GM23248 (cell line): ENCODE measurements around the gene MOXD1.

ENCODE experiments used
- EZH2 ChIP-seq: fragments of 200-600 bp; sonication (generic); IDR thresholded peaks from 2 replicates; pipeline ENCODE4 v1.6.1; 2018; ENCODE audit warnings: antibody characterized with exemption, mild to moderate bottlenecking; ENCODE audit not compliant: insufficient read depth, poor library complexity, severe bottlenecking
- EZH2phosphoT487 ChIP-seq: fragments of 200-600 bp; sonication (generic); IDR thresholded peaks from 2 replicates; pipeline ENCODE4 v1.6.1; 2018; ENCODE audit warnings: antibody characterized with exemption, moderate library complexity, mild to moderate bottlenecking, low read depth; ENCODE audit not compliant: insufficient read depth

DNA sequence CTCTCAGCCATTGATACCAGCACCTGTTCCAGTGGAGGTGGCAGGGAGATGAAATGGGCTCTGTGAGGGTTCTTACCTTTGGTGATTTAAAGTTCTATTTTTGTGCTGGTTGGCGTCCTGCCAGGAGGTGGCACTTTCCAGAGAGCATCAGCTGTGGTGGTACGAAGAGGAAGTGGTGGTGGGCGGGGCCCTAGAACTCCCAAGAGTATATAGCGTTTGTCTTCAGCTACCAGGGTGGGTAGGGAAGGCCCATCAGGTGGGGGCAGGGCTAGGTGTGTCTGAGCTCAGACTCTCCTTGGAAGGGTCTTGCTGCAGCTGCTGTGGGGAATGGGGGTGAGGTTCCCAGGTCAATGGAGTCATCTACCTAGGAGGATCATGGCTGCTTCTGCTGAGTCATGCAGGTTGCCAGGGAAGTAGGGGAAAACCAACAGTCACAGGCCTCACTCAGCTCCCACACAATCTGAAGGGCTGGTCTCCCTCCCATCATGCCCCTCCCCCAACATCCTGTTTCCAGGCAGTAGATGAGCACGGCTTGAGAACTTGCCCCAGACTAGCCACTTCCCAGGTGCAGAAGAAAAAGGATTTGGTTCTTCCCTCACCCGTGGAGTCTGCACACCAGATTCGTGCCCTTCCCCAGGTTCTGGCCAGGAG is 46.6 kb downstream of the MOXD1 start:
- no peak for TF ChIP-seq EZH2
- TF ChIP-seq EZH2phosphoT487: no peak
